Body of pancreas (tissue), 4 donors: ENCODE data around the gene PITX3.

Experiments used
- CTCF ChIP-seq, 7 experiments: fragments of 450-650 bp in 4 of 7; fragments of 200-600 bp in 3 of 7; sonication (generic) in 3 of 7; IDR thresholded peaks; one replicate each; pipeline ENCODE4 v1.5.1; 2016 to 2019; ENCODE audit warnings: antibody characterized with exemption in 7 of 7
- POLR2A ChIP-seq, 3 donors: fragments of 450-650 bp; IDR thresholded peaks; one replicate each; pipeline ENCODE4 v1.6.1; 2016; ENCODE audit warnings: antibody characterized with exemption in 3 of 3, mild to moderate bottlenecking in 2 of 3

- TF ChIP-seq POLR2A (IDR thresholded peaks at IDR 0.05) (no peak), CTCF (IDR thresholded peaks at IDR 0.05) (no peak)
Measured at GRCh38 chr10:102241032-102241443, 274 bp downstream of the PITX3 start.
